Astrocyte of the cerebellum (primary cell): ENCODE data around the gene OR4E1.
"Not testable (repeated sequence)": the region's sequence is repeated elsewhere in the genome, so short reads cannot be mapped to it uniquely, and the experiment has no call there.

Experiments
- DNase-seq: peaks from one replicate; pipeline ENCODE4 v3.0.0-alpha.2; 2011; ENCODE audit warnings: low read depth
- H3K4me3 ChIP-seq: 2 replicates; pipeline ENCODE4 v1.5.1; 2011; ENCODE audit warnings: mild to moderate bottlenecking, low read depth, low read length, moderate library complexity
- CTCF ChIP-seq: IDR thresholded peaks from 2 replicates; pipeline ENCODE4 v1.5.1; 2012; ENCODE audit warnings: low read length, low read depth, moderate library complexity, mild to moderate bottlenecking; ENCODE audit errors: missing control alignments
- in situ Hi-C: cut with HindIII; loops from 2 replicates; pipeline ENCODE4 v1.10.0; 2017; ENCODE audit warnings: low sequenced_read_pairs

The OR4E1 gene

GRCh38 chr14:21704338-21704737 lies 30.7 kb upstream of the OR4E1 start:
- TF ChIP-seq CTCF, result no peak
- in situ Hi-C loops, result no loop called here
- H3K4me3 ChIP-seq, result no peak overlapping the region
- DNase-seq, result no peak

- no peak for DNase-seq
- no peak for TF ChIP-seq CTCF
- H3K4me3 ChIP-seq, result no peak overlapping the region
- in situ Hi-C loops, result no loop called here
These were observed 30.0 kb upstream of the OR4E1 start for GRCh38 chr14:21703357-21704326.

- no peak for TF ChIP-seq CTCF
- no peak for DNase-seq
- H3K4me3 ChIP-seq, result no peak overlapping the region
- in situ Hi-C loops, result no loop called here
These were observed 28.7 kb upstream of the OR4E1 start for GRCh38 chr14:21702316-21702715.

GRCh38 chr14:21699551-21699950 lies 25.9 kb upstream of the OR4E1 start:
- DNase-seq, result no peak
- no peak for TF ChIP-seq CTCF
- H3K4me3 ChIP-seq, result no peak overlapping the region
- in situ Hi-C loops, result no loop called here

GRCh38 chr14:21698538-21698937 lies 24.9 kb upstream of the OR4E1 start:
- H3K4me3 ChIP-seq, in situ Hi-C loops, DNase-seq: not testable (repeated sequence)

- DNase-seq, in situ Hi-C loops: not testable (repeated sequence)
These were observed 24.0 kb upstream of the OR4E1 start for GRCh38 chr14:21697662-21698061.

GRCh38 chr14:21694425-21694824 lies 20.8 kb upstream of the OR4E1 start:
- no peak for TF ChIP-seq CTCF
- DNase-seq, result no peak
- in situ Hi-C loops, result no loop called here
- H3K4me3 ChIP-seq, result no peak overlapping the region

More at GRCh38 chr14:21697662-21698061, 24.0 kb upstream of the OR4E1 start:
- H3K4me3 ChIP-seq, result not testable (repeated sequence)

GRCh38 chr14:21686468-21686867 lies 12.8 kb upstream of the OR4E1 start:
- no peak overlapping the region for H3K4me3 ChIP-seq
- in situ Hi-C loops, result no loop called here
- no peak for DNase-seq
- TF ChIP-seq CTCF, result no peak
